HCT116 (cell line): Measurements from ENCODE around the gene UMODL1. TPM values are rescaled to one million over a fixed set of nuclear protein-coding genes. Genes with fewer than 3 reads are reported as not detected.

Source experiments
- ATAC-seq: fragments of 200-7000 bp; cut with Tn5 transposase; 2 replicates; pipeline ENCODE4 v1.9.1; 2020; ENCODE audit warnings: mild to moderate bottlenecking, moderate library complexity
- BruUV-seq: library from RNA; stranded (reverse); fragments of 400-500 nt; replicated peaks from 2 replicates; lab custom pipeline; 2021; lab: Mats Ljungman, UMichigan
- CTCF ChIA-PET: fragments of 300-600 bp; sonication (Branson Sonifier 250); formaldehyde crosslinking; loops from one replicate; lab custom pipeline; 2021; ENCODE audit warnings: antibody characterized with exemption; lab: Charles Lee
- POLR2A ChIA-PET: fragments of 300-600, 350-600 bp; sonication (Branson Sonifier 250); formaldehyde crosslinking; loops from one replicate; lab custom pipeline; 2021; ENCODE audit warnings: antibody characterized with exemption; lab: Charles Lee
- RAD21 ChIA-PET, 2 experiments: fragments of 300-600 bp; sonication (Branson Sonifier 250); formaldehyde crosslinking; loops; one replicate each; lab custom pipeline; 2023; ENCODE audit warnings: low total read pairs in 2 of 2; ENCODE audit not compliant: uncharacterized antibody in 2 of 2, unreplicated experiment in 2 of 2, low non-redundant PET in 1 of 2; lab: Charles Lee
- DNase-seq: peaks from one replicate; pipeline ENCODE4 v3.0.0-alpha.2; 2010; ENCODE audit warnings: low read depth, low spot score
- H2AFZ ChIP-seq: fragments of 200-600 bp; shearing (Covaris generic), sonication (generic); 2 replicates; pipeline ENCODE4 v1.6.1; 2017; ENCODE audit warnings: low read depth, mixed run types, mixed read lengths, antibody characterized with exemption, low read length; ENCODE audit not compliant: poor library complexity, severe bottlenecking
- H3K27ac ChIP-seq: 2 replicates; pipeline ENCODE4 v1.5.1; 2012; ENCODE audit warnings: low read depth, low read length
- H3K27me3 ChIP-seq: fragments of 200-600 bp; sonication (generic); 2 replicates; pipeline ENCODE4 v1.6.1; 2016; ENCODE audit warnings: mixed run types, low read length, mixed read lengths; ENCODE audit not compliant: insufficient read depth
- H3K36me3 ChIP-seq, 2 experiments: fragments of 200-500 bp in 1 of 2; fragments of 200-600 bp in 1 of 2; sonication (Bioruptor generic) in 1 of 2; sonication (generic) in 1 of 2; 2 replicates each; pipeline versions ENCODE4 v1.5.1 to v1.6.1; 2014 to 2016; ENCODE audit warnings: low read length in 2 of 2, inconsistent platforms in 1 of 2, mixed read lengths in 1 of 2, mixed run types in 1 of 2; ENCODE audit not compliant: insufficient read depth in 2 of 2, control insufficient read depth in 1 of 2
- H3K4me1 ChIP-seq, 2 experiments: fragments of 200-600 bp in 1 of 2; sonication (generic) in 1 of 2; 2 replicates each; pipeline versions ENCODE4 v1.5.1 to v1.6.1; 2012 to 2017; ENCODE audit warnings: low read length in 2 of 2, inconsistent platforms in 1 of 2, mild to moderate bottlenecking in 1 of 2, mixed read lengths in 1 of 2, mixed run types in 1 of 2, moderate library complexity in 1 of 2; ENCODE audit not compliant: insufficient read depth in 2 of 2, control insufficient read depth in 1 of 2
- H3K4me2 ChIP-seq: fragments of 200-600 bp; sonication (generic); 2 replicates; pipeline ENCODE4 v1.6.1; 2017; ENCODE audit warnings: mixed run types, low read length, mixed read lengths
- H3K4me3 ChIP-seq, 2 experiments: fragments of 200-600 bp in 1 of 2; sonication (generic) in 1 of 2; replicated peaks in 1 of 2; 2 replicates each; pipeline ENCODE4 v1.5.1; 2011 to 2016; ENCODE audit warnings: low read length in 2 of 2, control low read depth in 1 of 2, low read depth in 1 of 2, mild to moderate bottlenecking in 1 of 2, mixed read lengths in 1 of 2, mixed run types in 1 of 2
- H3K79me2 ChIP-seq: fragments of 200-600 bp; sonication (generic); 2 replicates; pipeline ENCODE4 v1.6.1; 2017; ENCODE audit warnings: mild to moderate bottlenecking, mixed run types, low read length, moderate library complexity, mixed read lengths; ENCODE audit not compliant: insufficient read depth
- H3K9ac ChIP-seq: fragments of 200-600 bp; sonication (generic); 2 replicates; pipeline ENCODE4 v1.6.1; 2016; ENCODE audit warnings: low read length, mixed read lengths
- H3K9me2 ChIP-seq: fragments of 200-600 bp; sonication (generic), shearing (Covaris generic); 2 replicates; pipeline ENCODE4 v1.6.1; 2017; ENCODE audit warnings: mixed run types, mild to moderate bottlenecking, moderate library complexity; ENCODE audit not compliant: insufficient read depth
- H3K9me3 ChIP-seq, 2 experiments: fragments of 200-500 bp in 1 of 2; fragments of 200-600 bp in 1 of 2; sonication (Bioruptor generic) in 1 of 2; sonication (generic) in 1 of 2; 2 replicates each; pipeline ENCODE4 v1.6.1; 2014 to 2017; ENCODE audit warnings: low read length in 2 of 2, mixed read lengths in 2 of 2, inconsistent platforms in 1 of 2, low read depth in 1 of 2, mild to moderate bottlenecking in 1 of 2, mixed run types in 1 of 2, moderate library complexity in 1 of 2; ENCODE audit not compliant: control insufficient read depth in 1 of 2, insufficient read depth in 1 of 2
- H4K20me1 ChIP-seq: fragments of 200-600 bp; sonication (generic), shearing (Covaris generic); 2 replicates; pipeline ENCODE4 v1.6.1; 2017; ENCODE audit warnings: mixed run types, mild to moderate bottlenecking, moderate library complexity; ENCODE audit not compliant: insufficient read depth
- CBX3 ChIP-seq: IDR thresholded peaks from 2 replicates; pipeline ENCODE4 v1.6.1; 2012; ENCODE audit warnings: low read depth
- CTCF ChIP-seq, 3 experiments: fragments of 200-600 bp in 1 of 3; sonication (generic) in 1 of 3; IDR thresholded peaks in 2 of 3; conservative IDR thresholded peaks in 1 of 3; 2 replicates each; pipeline ENCODE4 v1.5.1; 2012 to 2017; ENCODE audit warnings: low read depth in 2 of 3, low read length in 2 of 3, antibody characterized with exemption in 1 of 3, borderline replicate concordance in 1 of 3, control low read depth in 1 of 3, mild to moderate bottlenecking in 1 of 3, mixed read lengths in 1 of 3, mixed run types in 1 of 3, moderate library complexity in 1 of 3; ENCODE audit not compliant: insufficient read depth in 1 of 3
- EGR1 ChIP-seq: IDR thresholded peaks from 2 replicates; pipeline ENCODE4 v1.6.1; 2012; ENCODE audit warnings: low read depth
- ELF1 ChIP-seq: IDR thresholded peaks from 2 replicates; pipeline ENCODE4 v1.6.1; 2012; ENCODE audit warnings: low read depth, borderline replicate concordance
- EZH2 ChIP-seq: fragments of 200-600 bp; sonication (generic); IDR thresholded peaks from 2 replicates; pipeline ENCODE4 v1.6.1; 2017; ENCODE audit warnings: antibody characterized with exemption, mixed run types
- EZH2phosphoT487 ChIP-seq: fragments of 200-600 bp; IDR thresholded peaks from 2 replicates; pipeline ENCODE4 v1.6.1; 2018; ENCODE audit warnings: antibody characterized with exemption, borderline replicate concordance
- FOSL1 ChIP-seq: IDR thresholded peaks from 2 replicates; pipeline ENCODE4 v1.6.1; 2012; ENCODE audit warnings: low read depth
- JUND ChIP-seq: IDR thresholded peaks from 2 replicates; pipeline ENCODE4 v1.6.1; 2012
- POLR2A ChIP-seq: IDR thresholded peaks from 2 replicates; pipeline ENCODE4 v1.7.0; 2011; ENCODE audit warnings: borderline replicate concordance; ENCODE audit not compliant: insufficient read depth, insufficient read length; ENCODE audit errors: extremely low read depth
- POLR2AphosphoS5 ChIP-seq: IDR thresholded peaks from 2 replicates; pipeline ENCODE4 v1.6.1; 2011; ENCODE audit warnings: mild to moderate bottlenecking, low read depth, low read length, moderate library complexity
- RAD21 ChIP-seq: IDR thresholded peaks from 2 replicates; pipeline ENCODE4 v1.6.1; 2012; ENCODE audit warnings: low read depth, mild to moderate bottlenecking
- SRF ChIP-seq: IDR thresholded peaks from 2 replicates; pipeline ENCODE4 v1.6.1; 2012; ENCODE audit warnings: low read depth
- ZFX ChIP-seq: fragments of 450-650 bp; IDR thresholded peaks from 2 replicates; pipeline ENCODE4 v1.6.1; 2017
- intact Hi-C: fragments of 100-400 bp; cut with micrococcal nuclease; formaldehyde crosslinking; loops from 2 replicates; pipeline ENCODE4 v1.10.0; 2022
- total RNA-seq: library from RNA; stranded (reverse); gene quantifications from one replicate; pipeline ENCODE4 v1.2.1, GENCODE V29; 2021; ENCODE audit not compliant: unreplicated experiment
- TF ChIP-seq, protein P1 (sequence below): IDR thresholded peaks from 2 replicates; pipeline ENCODE4 v1.6.1; 2012
- TF ChIP-seq, protein P2 (sequence below): IDR thresholded peaks from 2 replicates; pipeline ENCODE4 v1.6.1; 2012

UMODL1 gene
- total RNA-seq, 1 experiment from 2014 or later = not detected

DNA sequence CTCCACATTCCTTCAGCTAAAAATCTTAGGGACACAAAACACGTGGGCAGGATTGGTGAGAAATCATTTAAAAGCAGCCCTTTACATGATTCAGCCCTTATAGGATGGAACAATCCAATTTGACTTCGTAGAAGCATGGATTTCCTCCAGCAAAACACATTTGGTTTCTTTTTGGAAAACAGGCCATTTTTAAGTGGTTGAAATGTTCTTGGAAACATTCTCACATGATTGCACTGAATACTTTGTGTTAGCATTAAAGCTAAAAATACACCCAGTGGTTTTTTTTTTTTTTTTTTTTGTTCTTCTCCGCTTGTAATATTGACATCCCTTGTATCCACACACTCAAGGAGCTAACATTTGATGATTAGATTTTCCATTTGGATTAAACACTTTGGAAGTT is 105.7 kb downstream of the UMODL1 start:
- ChIA-PET CTCF (no interaction called here), RAD21 (no interaction called here)
- intact Hi-C loops = no loop called here

More for the DNA sequence above, 105.7 kb downstream of the UMODL1 start:
- H3K9me2 ChIP-seq = no peaks in the 10 kb centered on the region
- H3K9me3 ChIP-seq = no peaks in the 10 kb centered on the region
- no peak for ATAC-seq
- H3K4me2 ChIP-seq = no peak overlapping the region
- no peaks in the 10 kb centered on the region for H3K36me3 ChIP-seq
- TF ChIP-seq, protein P1, sequence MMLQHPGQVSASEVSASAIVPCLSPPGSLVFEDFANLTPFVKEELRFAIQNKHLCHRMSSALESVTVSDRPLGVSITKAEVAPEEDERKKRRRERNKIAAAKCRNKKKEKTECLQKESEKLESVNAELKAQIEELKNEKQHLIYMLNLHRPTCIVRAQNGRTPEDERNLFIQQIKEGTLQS = no peak
- TF ChIP-seq ELF1 (no peak), RAD21 (no peak), EGR1 (no peak), POLR2AphosphoS5 (no peak), EZH2 (no peak), EZH2phosphoT487 (no peak), CTCF (IDR thresholded peaks at IDR 0.05 in 2 of 3, conservative IDR thresholded peaks at IDR 0.05 in 1 of 3; ENCODE audit: borderline replicate concordance in 1 of 3, insufficient read depth in 1 of 3, low read depth in 2 of 3, low read length in 2 of 3) (no peak), FOSL1 (no peak), CBX3 (no peak), JUND (no peak), POLR2A (no peak), ZFX (no peak), SRF (no peak)
- TF ChIP-seq, protein P2, sequence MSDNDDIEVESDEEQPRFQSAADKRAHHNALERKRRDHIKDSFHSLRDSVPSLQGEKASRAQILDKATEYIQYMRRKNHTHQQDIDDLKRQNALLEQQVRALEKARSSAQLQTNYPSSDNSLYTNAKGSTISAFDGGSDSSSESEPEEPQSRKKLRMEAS = no peak
- no peaks in the 10 kb centered on the region for H3K79me2 ChIP-seq
- no peaks in the 10 kb centered on the region for H3K27me3 ChIP-seq
- no peak for DNase-seq
- H3K4me3 ChIP-seq = no peak overlapping the region
- BruUV-seq = no TSS peak
- no peaks in the 10 kb centered on the region for H4K20me1 ChIP-seq
- no peak overlapping the region for H3K9ac ChIP-seq
- H3K4me1 ChIP-seq = peaks cover under 1 to 4% of the 10 kb centered on the region in 2 experiments; a peak in 3 of 4 replicates
- no peak overlapping the region for H2AFZ ChIP-seq
- no peak overlapping the region for H3K27ac ChIP-seq
- POLR2A ChIA-PET = no interaction called here
